ENCODE results near the gene DIDO1.

GRCh38 chr20:62941792-62942191 lies 15.5 kb upstream of the DIDO1 start:
- TF ChIP-seq CTCF (IDR thresholded peaks at IDR 0.05; ENCODE audit: insufficient read depth, low read length, poor library complexity, severe bottlenecking) (no peak), EZH2phosphoT487 (conservative IDR thresholded peaks at IDR 0.05; ENCODE audit: low read length) (no peak)

All from SU-DHL-6 (cell line).